Naive thymus-derived CD4-positive, alpha-beta T cell (primary cell): ENCODE measurements around the gene C4orf50. TPM values are rescaled to one million over a fixed set of nuclear protein-coding genes. Genes with fewer than 3 reads are reported as not detected.

Experiments
- ATAC-seq: fragments of 150-1000 bp; cut with Tn5 transposase; 2 replicates; pipeline ENCODE4 v1.10.0; 2021; ENCODE audit warnings: mild to moderate bottlenecking, moderate library complexity
- CTCF ChIA-PET: fragments of 350-600 bp; sonication (Branson Sonifier 250); formaldehyde crosslinking; loops from one replicate; lab custom pipeline; 2021; ENCODE audit warnings: antibody characterized with exemption; lab: Charles Lee
- POLR2A ChIA-PET: fragments of 350-600 bp; sonication (Branson Sonifier 250); formaldehyde crosslinking; loops from one replicate; lab custom pipeline; 2021; ENCODE audit warnings: antibody characterized with exemption, inconsistent platforms; lab: Charles Lee
- DNase-seq, 9 donors: peaks; one replicate each; pipeline versions ENCODE4 v3.0.0 to v3.0.0-alpha.2; 2020 to 2022; ENCODE audit warnings: mixed read lengths in 1 of 9
- H3K27ac ChIP-seq: one replicate; pipeline ENCODE4 v1.7.0; 2013; ENCODE audit warnings: mild to moderate bottlenecking, low read depth, low read length, moderate library complexity
- H3K27me3 ChIP-seq, 2 donors: one replicate each; pipeline ENCODE4 v1.7.0; 2013; ENCODE audit warnings: low read length in 2 of 2, mild to moderate bottlenecking in 2 of 2, moderate library complexity in 2 of 2; ENCODE audit not compliant: control insufficient read depth in 2 of 2, insufficient read depth in 2 of 2
- H3K36me3 ChIP-seq, 3 experiments: 1 replicate in 2 of 3; 2 replicates in 1 of 3; pipeline ENCODE4 v1.7.0; 2013; ENCODE audit warnings: low read length in 3 of 3, mild to moderate bottlenecking in 3 of 3, moderate library complexity in 1 of 3; ENCODE audit not compliant: insufficient read depth in 3 of 3, control insufficient read depth in 2 of 3
- H3K4me1 ChIP-seq, 2 donors: one replicate each; pipeline ENCODE4 v1.7.0; 2013; ENCODE audit warnings: low read length in 2 of 2, mild to moderate bottlenecking in 2 of 2, moderate library complexity in 1 of 2; ENCODE audit not compliant: control insufficient read depth in 2 of 2, insufficient read depth in 2 of 2
- H3K4me3 ChIP-seq: 2 replicates; pipeline ENCODE4 v1.7.0; 2013; ENCODE audit warnings: mild to moderate bottlenecking, low read length
- H3K9me3 ChIP-seq, 3 experiments: 1 replicate in 2 of 3; 2 replicates in 1 of 3; pipeline ENCODE4 v1.7.0; 2013; ENCODE audit warnings: low read length in 3 of 3; ENCODE audit not compliant: control insufficient read depth in 2 of 3
- H3K27ac Mint-ChIP-seq, 9 donors: one replicate each; pipeline ENCODE4 v1.8.0; 2020 to 2022; ENCODE audit warnings: mixed read lengths in 9 of 9, mild to moderate bottlenecking in 8 of 9, moderate library complexity in 5 of 9, inconsistent platforms in 2 of 9
- H3K27me3 Mint-ChIP-seq, 5 donors: one replicate each; pipeline ENCODE4 v1.8.0; 2021 to 2022; ENCODE audit warnings: mixed read lengths in 5 of 5, mild to moderate bottlenecking in 1 of 5
- H3K36me3 Mint-ChIP-seq, 5 donors: one replicate each; pipeline ENCODE4 v1.8.0; 2020 to 2022; ENCODE audit warnings: mixed read lengths in 5 of 5, mild to moderate bottlenecking in 3 of 5, inconsistent platforms in 1 of 5
- H3K4me1 Mint-ChIP-seq, 7 donors: one replicate each; pipeline ENCODE4 v1.8.0; 2020 to 2022; ENCODE audit warnings: mixed read lengths in 7 of 7, mild to moderate bottlenecking in 3 of 7, inconsistent platforms in 1 of 7
- H3K4me3 Mint-ChIP-seq, 10 donors: one replicate each; pipeline ENCODE4 v1.8.0; 2020 to 2022; ENCODE audit warnings: mild to moderate bottlenecking in 10 of 10, mixed read lengths in 10 of 10, moderate library complexity in 6 of 10, inconsistent platforms in 2 of 10
- H3K9me3 Mint-ChIP-seq, 11 donors: one replicate each; pipeline ENCODE4 v1.8.0; 2020 to 2022; ENCODE audit warnings: mixed read lengths in 11 of 11, mild to moderate bottlenecking in 4 of 11, inconsistent platforms in 1 of 11, moderate library complexity in 1 of 11
- intact Hi-C, 2 donors: fragments of 100-400 bp; cut with micrococcal nuclease; formaldehyde crosslinking; loops; one replicate each; pipeline ENCODE4 v1.15.1; 2023
- polyA plus RNA-seq, 2 donors: library from polyadenylated mRNA; unstranded; fragments of 300-500 nt; fragmentation: Illumina TruSeq; gene quantifications; one replicate each; pipeline ENCODE4 v1.2.3, GENCODE V29; 2021
- total RNA-seq, 6 experiments: library from RNA in 5 of 6; stranded (reverse) in 5 of 6; gene quantifications; 1 replicate in 5 of 6; 2 replicates in 1 of 6; pipeline ENCODE4 v1.2.3 and lab custom pipeline; 2021 to 2026

The C4orf50 gene
- total and polyA plus RNA-seq, 7 experiments from 2014 or later, result 0.08 to 0.87 (median 0.54) TPM; not detected in 4

- peaks cover 0 to 4% (median 0%) of the 10 kb centered on the region in 5 donors for H3K36me3 Mint-ChIP-seq
- DNase-seq, result no peak
- H3K27ac Mint-ChIP-seq, result no peak overlapping the region
- Histone ChIP-seq H3K36me3 (no peaks in the 10 kb centered on the region), H3K27ac (no peak overlapping the region), H3K9me3 (no peaks in the 10 kb centered on the region), H3K4me1 (no peaks in the 10 kb centered on the region), H3K27me3 (no peaks in the 10 kb centered on the region), H3K4me3 (no peak overlapping the region)
- ChIA-PET CTCF (no interaction called here), POLR2A (no interaction called here)
- no peak for ATAC-seq
- intact Hi-C loops, result no loop called here
- no peaks in the 10 kb centered on the region for H3K9me3 Mint-ChIP-seq
- H3K27me3 Mint-ChIP-seq, result peaks cover 0 to 37% (median 6%) of the 10 kb centered on the region in 5 donors
- peaks cover 0 to 17% (median 0%) of the 10 kb centered on the region in 7 donors for H3K4me1 Mint-ChIP-seq
- H3K4me3 Mint-ChIP-seq, result no peak overlapping the region
Observed at GRCh38 chr4:6041800-6042199, 23.6 kb upstream of the C4orf50 start.

- intact Hi-C loops, result no loop called here
- H3K36me3 ChIP-seq, result no peaks in the 10 kb centered on the region
- Mint-ChIP-seq H3K27me3 (peaks cover 0 to 21% (median 0%) of the 10 kb centered on the region in 5 donors), H3K27ac (no peak overlapping the region), H3K36me3 (peaks cover 0 to 4% (median 0%) of the 10 kb centered on the region in 5 donors), H3K9me3 (no peaks in the 10 kb centered on the region), H3K4me1 (peaks cover 0 to 15% (median 0%) of the 10 kb centered on the region in 7 donors), H3K4me3 (no peak overlapping the region)
- H3K27me3 ChIP-seq, result no peaks in the 10 kb centered on the region
- POLR2A ChIA-PET, result no interaction called here
- H3K4me1 ChIP-seq, result no peaks in the 10 kb centered on the region
- no peak for ATAC-seq
- H3K27ac ChIP-seq, result no peak overlapping the region
- CTCF ChIA-PET, result no interaction called here
- DNase-seq, result no peak
- H3K9me3 ChIP-seq, result no peaks in the 10 kb centered on the region
- no peak overlapping the region for H3K4me3 ChIP-seq
Observed at GRCh38 chr4:6038711-6039110, 20.5 kb upstream of the C4orf50 start.

GRCh38 chr4:6035786-6036185 lies 17.6 kb upstream of the C4orf50 start:
- H3K4me3 Mint-ChIP-seq, result no peak overlapping the region
- H3K4me1 Mint-ChIP-seq, result peaks cover 0 to 2% (median 0%) of the 10 kb centered on the region in 7 donors
- peaks cover 0 to 5% (median 0%) of the 10 kb centered on the region in 5 donors for H3K27me3 Mint-ChIP-seq
- CTCF ChIA-PET, result no interaction called here
- no peaks in the 10 kb centered on the region for H3K36me3 Mint-ChIP-seq
- no peaks in the 10 kb centered on the region for H3K36me3 ChIP-seq
- H3K27me3 ChIP-seq, result no peaks in the 10 kb centered on the region
- H3K4me3 ChIP-seq, result no peak overlapping the region
- no peaks in the 10 kb centered on the region for H3K4me1 ChIP-seq
- H3K9me3 ChIP-seq, result no peaks in the 10 kb centered on the region
- DNase-seq, result no peak
- intact Hi-C loops, result no loop called here
- peaks cover 0 to 3% (median 0%) of the 10 kb centered on the region in 11 donors for H3K9me3 Mint-ChIP-seq
- H3K27ac ChIP-seq, result no peak overlapping the region
- no peak for ATAC-seq
- POLR2A ChIA-PET, result no interaction called here
- H3K27ac Mint-ChIP-seq, result no peak overlapping the region

GRCh38 chr4:6033381-6033780 lies 15.2 kb upstream of the C4orf50 start:
- Mint-ChIP-seq H3K27ac (no peak overlapping the region), H3K27me3 (peaks cover 0 to 11% (median 0%) of the 10 kb centered on the region in 5 donors), H3K4me3 (no peak overlapping the region), H3K4me1 (peaks cover 0 to 2% (median 0%) of the 10 kb centered on the region in 7 donors), H3K9me3 (peaks cover 0 to 3% (median 0%) of the 10 kb centered on the region in 11 donors), H3K36me3 (no peaks in the 10 kb centered on the region)
- DNase-seq (no peak), ATAC-seq (no peak)
- CTCF ChIA-PET, result no interaction called here
- Histone ChIP-seq H3K27me3 (no peaks in the 10 kb centered on the region), H3K36me3 (no peaks in the 10 kb centered on the region), H3K27ac (no peak overlapping the region), H3K9me3 (no peaks in the 10 kb centered on the region), H3K4me1 (no peaks in the 10 kb centered on the region), H3K4me3 (no peak overlapping the region)
- POLR2A ChIA-PET, result no interaction called here
- intact Hi-C loops, result no loop called here

- H3K36me3 ChIP-seq, result no peaks in the 10 kb centered on the region
- ATAC-seq, result no peak
- H3K27ac ChIP-seq, result no peak overlapping the region
- intact Hi-C loops, result no loop called here
- Mint-ChIP-seq H3K27me3 (peaks cover 0 to 11% (median 4%) of the 10 kb centered on the region in 5 donors), H3K4me3 (no peak overlapping the region), H3K36me3 (no peaks in the 10 kb centered on the region), H3K4me1 (peaks cover 0 to 2% (median 0%) of the 10 kb centered on the region in 7 donors), H3K27ac (no peak overlapping the region), H3K9me3 (peaks cover 0 to 3% (median 0%) of the 10 kb centered on the region in 11 donors)
- no peak for DNase-seq
- no peaks in the 10 kb centered on the region for H3K27me3 ChIP-seq
- no peak overlapping the region for H3K4me3 ChIP-seq
- H3K9me3 ChIP-seq, result no peaks in the 10 kb centered on the region
- POLR2A ChIA-PET, result no interaction called here
- H3K4me1 ChIP-seq, result no peaks in the 10 kb centered on the region
- CTCF ChIA-PET, result no interaction called here
Observed at GRCh38 chr4:6032249-6033244, 14.3 kb upstream of the C4orf50 start.

- Mint-ChIP-seq H3K4me3 (no peak overlapping the region), H3K9me3 (peaks cover 0 to 3% (median 0%) of the 10 kb centered on the region in 11 donors), H3K36me3 (no peaks in the 10 kb centered on the region), H3K27me3 (peaks cover 0 to 11% (median 4%) of the 10 kb centered on the region in 5 donors), H3K4me1 (peaks cover 0 to 2% (median 0%) of the 10 kb centered on the region in 7 donors), H3K27ac (no peak overlapping the region)
- POLR2A ChIA-PET, result no interaction called here
- DNase-seq (no peak), ATAC-seq (no peak)
- intact Hi-C loops, result no loop called here
- Histone ChIP-seq H3K4me3 (no peak overlapping the region), H3K27me3 (no peaks in the 10 kb centered on the region), H3K9me3 (no peaks in the 10 kb centered on the region), H3K27ac (no peak overlapping the region), H3K4me1 (no peaks in the 10 kb centered on the region), H3K36me3 (no peaks in the 10 kb centered on the region)
- CTCF ChIA-PET, result no interaction called here
Observed at GRCh38 chr4:6031846-6032245, 13.6 kb upstream of the C4orf50 start.
